Esophagus muscularis mucosa (tissue), 4 donors: ENCODE measurements around the gene QKI. TPM values are rescaled to one million over a fixed set of nuclear protein-coding genes. Genes with fewer than 3 reads are reported as not detected.
A peak's percentile ranks its signal among the peaks of the same experiment; 100 is the strongest.

ENCODE experiments used
- DNase-seq: peaks from one replicate; pipeline ENCODE4 v3.0.0-alpha.2; 2017; ENCODE audit errors: extremely low spot score
- H3K27ac ChIP-seq, 4 donors: fragments of 200-600 bp; sonication (generic); replicated peaks in 1 of 4; 1 replicate in 3 of 4; 2 replicates in 1 of 4; pipeline ENCODE4 v1.5.1; 2016 to 2019; ENCODE audit warnings: mild to moderate bottlenecking in 1 of 4
- H3K27me3 ChIP-seq, 4 donors: fragments of 200-600 bp; sonication (generic); one replicate each; pipeline versions ENCODE4 v1.5.1 to v1.6.0; 2016 to 2019
- H3K36me3 ChIP-seq, 4 donors: fragments of 200-600 bp; sonication (generic); one replicate each; pipeline ENCODE4 v1.5.1; 2016 to 2019
- H3K4me1 ChIP-seq, 4 donors: fragments of 200-600 bp; sonication (generic); one replicate each; pipeline ENCODE4 v1.5.1; 2016 to 2019
- H3K4me3 ChIP-seq, 4 donors: fragments of 200-600 bp; sonication (generic); 1 replicate in 2 of 4; 2 replicates in 2 of 4; pipeline ENCODE4 v1.5.1; 2016 to 2019; ENCODE audit warnings: mild to moderate bottlenecking in 4 of 4, moderate library complexity in 1 of 4
- H3K9me3 ChIP-seq, 4 donors: fragments of 200-600 bp; sonication (generic); 1 replicate in 3 of 4; 2 replicates in 1 of 4; pipeline ENCODE4 v1.5.1; 2016 to 2019
- EP300 ChIP-seq: sonication (generic); formaldehyde crosslinking; IDR thresholded peaks from one replicate; pipeline ENCODE4 v1.6.1; 2017; ENCODE audit warnings: antibody characterized with exemption
- POLR2A ChIP-seq: fragments of 450-650 bp; IDR thresholded peaks from one replicate; pipeline ENCODE4 v1.6.1; 2017; ENCODE audit warnings: antibody characterized with exemption, moderate library complexity, mild to moderate bottlenecking, low read depth
- POLR2AphosphoS5 ChIP-seq, 2 donors: sonication (generic); formaldehyde crosslinking; IDR thresholded peaks; one replicate each; pipeline ENCODE4 v1.6.1; 2017; ENCODE audit warnings: antibody characterized with exemption in 2 of 2
- WGBS: methylation state at CpG from one replicate; pipeline ENCODE4 v1.1.5; 2018; 5-methylcytosine and 5-hydroxymethylcytosine counted together
- intact Hi-C: fragments of 100-400 bp; cut with DNase I; formaldehyde crosslinking; loops from one replicate; pipeline ENCODE4 v1.15.1; 2023
- total RNA-seq, 4 donors: library from RNA; depleted of rRNA; stranded (reverse); fragments of >200 nt; gene quantifications; one replicate each; pipeline versions ENCODE4 v1.1.0 to v1.2.1, GENCODE V29; 2016
- TF ChIP-seq, protein P1 (sequence below), 3 experiments: fragments of 200-600 bp in 2 of 3; fragments of 450-650 bp in 1 of 3; sonication (generic) in 2 of 3; IDR thresholded peaks; one replicate each; pipeline ENCODE4 v1.5.1; 2017 to 2019; ENCODE audit warnings: antibody characterized with exemption in 3 of 3, mild to moderate bottlenecking in 2 of 3, moderate library complexity in 1 of 3

Gene QKI
- total RNA-seq, 4 donors from 2014 or later, result 176 to 290 (median 237) TPM

DNA sequence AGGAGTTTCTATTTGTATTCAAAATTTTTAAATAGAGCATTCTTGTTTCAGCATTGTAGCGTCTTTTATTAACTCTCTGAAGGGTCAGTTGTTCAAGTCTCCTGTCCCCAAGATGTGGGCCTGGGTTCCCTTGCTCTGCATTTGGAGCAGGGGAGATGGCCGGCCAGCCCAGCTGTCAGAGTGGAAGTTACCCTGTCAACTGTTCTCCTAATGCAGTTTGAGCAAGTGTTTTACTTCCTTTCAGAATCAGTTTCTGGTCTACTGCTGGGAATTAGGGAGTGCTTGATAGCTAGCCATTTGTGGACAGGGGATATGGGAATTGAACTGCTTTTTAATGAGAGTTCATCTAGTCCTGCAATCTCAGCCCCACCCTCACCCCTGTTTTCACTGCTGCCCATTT, 116.6 kb downstream of the QKI start:
- H3K4me3 ChIP-seq, result no peak overlapping the region
- peaks cover 77 to 89% (median 84%) of the 10 kb centered on the region in 4 donors for H3K4me1 ChIP-seq
- H3K27me3 ChIP-seq, result no peaks in the 10 kb centered on the region
- H3K36me3 ChIP-seq, result peaks cover 0 to 8% (median 0%) of the 10 kb centered on the region in 4 donors
- H3K27ac ChIP-seq, result no peak overlapping the region
- H3K9me3 ChIP-seq, result no peaks in the 10 kb centered on the region
- no peak for DNase-seq
- intact Hi-C loops, result no loop called here
- WGBS, result 76% methylated on average over 2 of the region's 2 CpGs
- TF ChIP-seq POLR2A (no peak), POLR2AphosphoS5 (IDR thresholded peaks at IDR 0.05) (no peak), EP300 (no peak)
- TF ChIP-seq, protein P1, sequence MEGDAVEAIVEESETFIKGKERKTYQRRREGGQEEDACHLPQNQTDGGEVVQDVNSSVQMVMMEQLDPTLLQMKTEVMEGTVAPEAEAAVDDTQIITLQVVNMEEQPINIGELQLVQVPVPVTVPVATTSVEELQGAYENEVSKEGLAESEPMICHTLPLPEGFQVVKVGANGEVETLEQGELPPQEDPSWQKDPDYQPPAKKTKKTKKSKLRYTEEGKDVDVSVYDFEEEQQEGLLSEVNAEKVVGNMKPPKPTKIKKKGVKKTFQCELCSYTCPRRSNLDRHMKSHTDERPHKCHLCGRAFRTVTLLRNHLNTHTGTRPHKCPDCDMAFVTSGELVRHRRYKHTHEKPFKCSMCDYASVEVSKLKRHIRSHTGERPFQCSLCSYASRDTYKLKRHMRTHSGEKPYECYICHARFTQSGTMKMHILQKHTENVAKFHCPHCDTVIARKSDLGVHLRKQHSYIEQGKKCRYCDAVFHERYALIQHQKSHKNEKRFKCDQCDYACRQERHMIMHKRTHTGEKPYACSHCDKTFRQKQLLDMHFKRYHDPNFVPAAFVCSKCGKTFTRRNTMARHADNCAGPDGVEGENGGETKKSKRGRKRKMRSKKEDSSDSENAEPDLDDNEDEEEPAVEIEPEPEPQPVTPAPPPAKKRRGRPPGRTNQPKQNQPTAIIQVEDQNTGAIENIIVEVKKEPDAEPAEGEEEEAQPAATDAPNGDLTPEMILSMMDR (IDR thresholded peaks at IDR 0.05), result no peak

DNA sequence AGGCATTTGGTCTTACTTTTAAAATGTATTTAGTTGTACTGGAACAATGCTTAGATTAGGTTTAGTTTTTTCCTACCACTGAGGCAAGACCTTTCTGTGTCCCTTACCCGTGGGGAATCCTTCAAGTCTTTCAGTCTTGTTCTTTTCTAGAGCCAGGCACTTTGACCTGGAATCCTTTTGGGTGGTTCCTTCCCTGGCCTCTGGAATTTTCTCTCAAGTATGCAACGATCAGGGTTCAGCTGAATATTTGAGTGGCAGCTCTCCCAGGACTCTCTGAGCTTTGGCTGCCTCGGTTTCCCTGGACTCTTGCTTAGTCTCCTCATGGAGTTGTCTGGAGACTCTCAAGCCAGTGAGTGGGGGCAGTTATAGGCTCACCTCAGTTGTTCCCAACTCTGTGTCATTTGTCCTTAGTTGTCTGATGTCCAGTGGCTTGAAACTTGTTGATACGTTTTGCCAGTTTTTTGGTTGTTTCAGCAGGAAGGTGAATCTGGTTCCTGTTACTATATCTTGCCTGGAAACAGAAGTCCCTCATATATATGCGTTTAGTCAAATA, 118.1 kb downstream of the QKI start:
- H3K27me3 ChIP-seq, result no peaks in the 10 kb centered on the region
- DNase-seq, result no peak
- intact Hi-C loops, result no loop called here
- no peak for TF ChIP-seq EP300
- no peak for TF ChIP-seq POLR2A
- no peak for TF ChIP-seq POLR2AphosphoS5 (IDR thresholded peaks at IDR 0.05)
- TF ChIP-seq, protein P1 (IDR thresholded peaks at IDR 0.05), result no peak
- H3K4me3 ChIP-seq, result no peak overlapping the region
- WGBS, result 64% methylated on average over 5 of the region's 5 CpGs
- H3K27ac ChIP-seq, result peak overlapping the region in 1 of 4 donors; percentile 3
- no peaks in the 10 kb centered on the region for H3K9me3 ChIP-seq
- H3K36me3 ChIP-seq, result peaks cover 0 to 14% (median 4%) of the 10 kb centered on the region in 4 donors
- peaks cover 64 to 76% (median 72%) of the 10 kb centered on the region in 4 donors for H3K4me1 ChIP-seq

DNA sequence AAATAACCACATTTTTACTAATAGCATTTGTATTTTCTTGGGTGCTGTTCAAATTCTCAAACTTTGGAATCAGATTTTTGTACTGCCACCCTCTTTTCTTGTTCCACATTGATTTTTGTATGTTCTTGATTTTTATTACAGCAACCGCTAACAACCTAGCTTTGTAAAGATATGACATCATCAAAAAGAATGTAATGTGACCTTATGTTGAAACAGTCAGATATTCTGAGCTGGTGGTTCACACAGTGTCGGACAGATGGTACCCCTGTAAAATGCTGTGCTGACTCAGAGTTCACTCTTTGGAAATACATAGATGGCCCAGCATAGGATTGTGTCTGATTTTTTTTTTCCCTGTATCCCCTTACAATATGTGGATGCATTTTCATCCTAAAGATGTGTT, 118.9 kb downstream of the QKI start:
- Histone ChIP-seq H3K27ac (no peak overlapping the region), H3K27me3 (no peaks in the 10 kb centered on the region), H3K4me1 (peaks cover 61 to 68% (median 66%) of the 10 kb centered on the region in 4 donors), H3K9me3 (no peaks in the 10 kb centered on the region), H3K36me3 (peaks cover 0 to 14% (median 4%) of the 10 kb centered on the region in 4 donors), H3K4me3 (no peak overlapping the region)
- no peak for DNase-seq
- 72% methylated on average over 2 of the region's 2 CpGs for WGBS
- intact Hi-C loops, result no loop called here
- TF ChIP-seq POLR2A, result no peak
- no peak for TF ChIP-seq EP300
- TF ChIP-seq, protein P1 (IDR thresholded peaks at IDR 0.05), result no peak
- no peak for TF ChIP-seq POLR2AphosphoS5 (IDR thresholded peaks at IDR 0.05)

DNA sequence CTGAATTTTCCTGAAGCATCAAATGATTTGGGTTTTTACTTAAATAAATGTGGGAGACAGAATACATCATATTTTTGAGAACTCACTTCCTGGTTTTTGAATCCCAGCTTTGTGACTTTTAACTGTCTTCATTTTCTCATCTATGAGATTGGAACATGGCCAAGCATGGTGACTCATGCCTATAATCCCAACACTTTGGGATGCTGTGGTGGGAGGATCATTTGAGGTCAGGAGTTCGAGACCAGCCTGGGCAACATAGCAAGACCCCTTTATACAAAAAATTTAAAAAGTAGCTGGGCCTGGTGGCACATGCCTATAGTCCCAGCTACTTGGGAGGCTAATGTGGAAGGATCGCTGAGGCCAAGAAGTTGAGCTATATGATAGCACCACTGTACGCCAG, 122.3 kb downstream of the QKI start:
- peaks cover 51 to 60% (median 52%) of the 10 kb centered on the region in 4 donors for H3K4me1 ChIP-seq
- intact Hi-C loops, result no loop called here
- 96% methylated on average over 3 of the region's 3 CpGs for WGBS
- no peaks in the 10 kb centered on the region for H3K9me3 ChIP-seq
- peaks cover 0 to 14% (median 4%) of the 10 kb centered on the region in 4 donors for H3K36me3 ChIP-seq
- H3K4me3 ChIP-seq, result no peak overlapping the region
- no peak for DNase-seq
- TF ChIP-seq, protein P1 (IDR thresholded peaks at IDR 0.05), result no peak
- TF ChIP-seq POLR2AphosphoS5 (IDR thresholded peaks at IDR 0.05) (no peak), EP300 (no peak), POLR2A (no peak)
- H3K27ac ChIP-seq, result no peak overlapping the region
- no peaks in the 10 kb centered on the region for H3K27me3 ChIP-seq

DNA sequence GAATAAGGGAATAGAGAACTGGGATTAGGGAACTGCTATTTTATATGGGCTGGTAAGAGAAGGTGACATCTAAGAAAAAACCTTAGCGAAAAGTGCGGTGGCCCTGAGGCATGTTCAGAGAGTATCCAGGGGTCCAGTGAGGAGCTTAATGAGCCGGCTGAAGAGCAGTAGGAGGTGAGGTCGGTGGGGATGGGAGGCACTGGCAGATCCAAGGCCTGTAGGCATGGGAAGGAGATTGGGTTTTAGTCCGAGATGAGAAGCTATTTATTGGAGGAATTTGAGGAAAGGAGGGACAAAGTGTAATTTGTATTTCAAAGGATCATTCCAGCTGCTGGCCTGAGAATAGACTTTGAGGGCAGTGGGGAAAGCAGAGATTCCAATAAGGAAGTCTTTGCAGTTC, 123.8 kb downstream of the QKI start:
- no peak for TF ChIP-seq EP300
- TF ChIP-seq POLR2A, result no peak
- H3K36me3 ChIP-seq, result peaks cover 0 to 14% (median 4%) of the 10 kb centered on the region in 4 donors
- H3K27ac ChIP-seq, result no peak overlapping the region
- intact Hi-C loops, result no loop called here
- DNase-seq, result no peak
- no peaks in the 10 kb centered on the region for H3K27me3 ChIP-seq
- no peak overlapping the region for H3K4me3 ChIP-seq
- H3K9me3 ChIP-seq, result no peaks in the 10 kb centered on the region
- WGBS, result 92% methylated on average over 5 of the region's 5 CpGs
- peaks cover 37 to 53% (median 39%) of the 10 kb centered on the region in 4 donors for H3K4me1 ChIP-seq
